SH-SY5Y (cell line): ENCODE data around the gene SH2D1A.

Experiments
- GATA2 ChIP-seq: IDR thresholded peaks from 2 replicates; pipeline ENCODE4 v1.6.1; 2011; ENCODE audit warnings: mild to moderate bottlenecking, low read depth, low read length
- GATA3 ChIP-seq: IDR thresholded peaks from 2 replicates; pipeline ENCODE4 v1.6.1; 2011; ENCODE audit warnings: low read depth, mild to moderate bottlenecking, low read length, moderate library complexity

DNA sequence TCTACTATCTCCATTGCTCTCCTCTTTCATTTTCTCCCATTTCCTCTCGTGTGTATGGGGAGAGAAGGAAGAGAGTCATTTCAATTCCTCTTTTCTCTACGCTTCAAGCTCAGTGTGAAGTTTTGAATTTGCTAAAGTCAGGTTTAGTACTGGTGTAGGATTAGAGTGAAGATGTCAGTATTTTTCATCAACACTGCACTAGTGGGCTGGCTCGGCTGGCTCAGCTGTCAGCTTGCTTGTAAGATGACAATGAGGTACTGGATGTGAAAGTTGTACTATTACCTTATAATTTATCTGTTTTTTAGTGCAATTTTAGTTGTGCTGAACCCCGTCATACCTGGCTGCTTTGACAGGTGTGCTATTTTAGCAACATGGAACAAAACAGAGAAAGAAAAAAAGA is 2.1 kb upstream of the SH2D1A start:
- TF ChIP-seq GATA2 (no peak), GATA3 (no peak)
